HG03097 (cell line): Measurements from ENCODE around the gene SLFN11.
"Not testable (repeated sequence)": the region's sequence is repeated elsewhere in the genome, so short reads cannot be mapped to it uniquely, and the experiment has no call there.

Experiments used
- ATAC-seq: cut with Tn5 transposase; IDR thresholded peaks from one replicate; pipeline ENCODE4 v1.9.1; 2021; ENCODE audit not compliant: unreplicated experiment, low FRiP score

Gene SLFN11

DNA sequence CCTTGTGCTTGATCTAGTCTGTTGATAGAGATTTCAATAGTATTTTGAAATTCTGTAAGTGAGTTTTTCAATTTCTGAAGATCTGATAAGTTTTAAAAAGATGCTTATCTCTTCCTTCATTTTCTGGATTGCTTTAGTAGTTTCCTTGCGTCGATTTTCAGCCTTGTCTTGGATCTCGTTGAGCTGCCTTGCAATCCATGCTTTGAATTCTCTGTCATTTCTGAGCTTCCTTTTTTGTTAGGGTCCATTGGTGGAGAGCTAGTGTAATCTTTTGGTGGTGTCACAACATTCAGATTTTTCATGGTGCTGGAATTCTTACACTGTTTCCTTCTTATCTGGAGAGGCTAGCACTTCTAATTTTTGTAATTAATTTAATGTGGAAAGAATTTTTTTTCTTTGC is 61.1 kb downstream of the SLFN11 start:
- ATAC-seq, result no peak

- not testable (repeated sequence) for ATAC-seq
Observed at GRCh38 chr17:35309345-35309744, 64.1 kb downstream of the SLFN11 start.
